ENCODE data around the gene PCMT1. TPM values are rescaled to one million over a fixed set of nuclear protein-coding genes. Genes with fewer than 3 reads are reported as not detected.

PCMT1 gene
- total RNA-seq, 1 donor from 2014 or later: 58.5 TPM

GRCh38 chr6:149771925-149772324 is 22.4 kb downstream of the PCMT1 start:
- DNase-seq (ENCODE audit: low spot score): no peak
- Mint-ChIP-seq H3K27me3 (ENCODE audit: unreplicated experiment) (peaks cover 1% of the 10 kb centered on the region), H3K27ac (ENCODE audit: unreplicated experiment) (no peak overlapping the region), H3K36me3 (ENCODE audit: low read depth, unreplicated experiment) (peaks cover 7% of the 10 kb centered on the region), H3K9me3 (ENCODE audit: unreplicated experiment) (no peaks in the 10 kb centered on the region), H3K4me1 (ENCODE audit: unreplicated experiment) (no peaks in the 10 kb centered on the region), H3K4me3 (ENCODE audit: unreplicated experiment) (no peak overlapping the region)
- no peak for TF ChIP-seq CTCF (IDR thresholded peaks at IDR 0.05; ENCODE audit: unreplicated experiment)

DNA sequence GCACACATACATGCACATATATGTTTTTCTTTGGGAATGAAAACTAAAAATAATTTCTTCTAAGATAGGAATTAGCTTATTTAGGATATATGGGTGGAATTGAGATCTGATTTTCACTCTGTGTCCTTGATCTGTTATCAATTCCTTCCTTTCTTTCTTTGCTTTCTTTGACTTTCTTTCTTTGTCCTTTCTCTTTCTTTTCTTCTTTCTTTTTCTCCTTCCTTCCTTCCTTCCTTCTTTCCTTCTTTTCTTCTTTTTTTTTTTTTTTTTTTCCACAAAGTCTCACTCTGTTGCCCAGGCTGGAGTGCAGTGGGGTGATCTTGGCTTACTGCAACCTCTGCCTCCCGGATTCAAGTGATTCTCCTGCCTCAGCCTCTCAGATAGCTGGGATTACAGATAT is 28.1 kb downstream of the PCMT1 start:
- Mint-ChIP-seq H3K27ac (ENCODE audit: unreplicated experiment) (no peak overlapping the region), H3K4me3 (ENCODE audit: unreplicated experiment) (no peak overlapping the region), H3K4me1 (ENCODE audit: unreplicated experiment) (no peaks in the 10 kb centered on the region), H3K27me3 (ENCODE audit: unreplicated experiment) (no peaks in the 10 kb centered on the region), H3K9me3 (ENCODE audit: unreplicated experiment) (no peaks in the 10 kb centered on the region), H3K36me3 (ENCODE audit: low read depth, unreplicated experiment) (peaks cover 5% of the 10 kb centered on the region)
- no peak for TF ChIP-seq CTCF (IDR thresholded peaks at IDR 0.05; ENCODE audit: unreplicated experiment)
- DNase-seq (ENCODE audit: low spot score): no peak

GRCh38 chr6:149779644-149779963 is 30.1 kb downstream of the PCMT1 start:
- Mint-ChIP-seq H3K4me1 (ENCODE audit: unreplicated experiment) (no peaks in the 10 kb centered on the region), H3K36me3 (ENCODE audit: low read depth, unreplicated experiment) (peaks cover 12% of the 10 kb centered on the region), H3K9me3 (ENCODE audit: unreplicated experiment) (no peaks in the 10 kb centered on the region), H3K4me3 (ENCODE audit: unreplicated experiment) (no peak overlapping the region), H3K27me3 (ENCODE audit: unreplicated experiment) (no peaks in the 10 kb centered on the region), H3K27ac (ENCODE audit: unreplicated experiment) (no peak overlapping the region)
- TF ChIP-seq CTCF (IDR thresholded peaks at IDR 0.05; ENCODE audit: unreplicated experiment): no peak
- DNase-seq (ENCODE audit: low spot score): no peak

GRCh38 chr6:149781715-149782114 is 32.2 kb downstream of the PCMT1 start:
- DNase-seq (ENCODE audit: low spot score): no peak
- Mint-ChIP-seq H3K36me3 (ENCODE audit: low read depth, unreplicated experiment) (peaks cover 12% of the 10 kb centered on the region), H3K9me3 (ENCODE audit: unreplicated experiment) (no peaks in the 10 kb centered on the region), H3K27ac (ENCODE audit: unreplicated experiment) (no peak overlapping the region), H3K4me3 (ENCODE audit: unreplicated experiment) (no peak overlapping the region), H3K4me1 (ENCODE audit: unreplicated experiment) (no peaks in the 10 kb centered on the region), H3K27me3 (ENCODE audit: unreplicated experiment) (no peaks in the 10 kb centered on the region)
- TF ChIP-seq CTCF (IDR thresholded peaks at IDR 0.05; ENCODE audit: unreplicated experiment): no peak

DNA sequence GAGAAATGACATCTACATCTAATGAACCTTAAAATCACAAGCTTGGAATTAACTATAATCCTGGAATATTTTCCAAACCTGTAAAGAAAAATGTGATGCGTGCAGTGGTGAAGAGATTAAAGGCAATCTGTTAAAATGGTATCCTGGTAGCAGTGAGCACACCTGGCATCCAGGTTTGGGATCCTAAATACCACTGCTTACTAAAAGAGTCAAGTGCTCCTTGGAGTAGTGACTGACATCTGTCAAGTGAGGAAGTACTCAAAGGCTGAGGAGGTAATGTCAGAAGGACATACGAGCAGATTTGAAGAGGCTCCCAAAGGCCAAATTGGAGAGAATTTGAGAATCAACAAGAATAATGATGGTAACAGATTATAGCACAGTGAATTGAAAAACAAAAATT is 32.8 kb downstream of the PCMT1 start:
- no peak for TF ChIP-seq CTCF (IDR thresholded peaks at IDR 0.05; ENCODE audit: unreplicated experiment)
- peaks cover 12% of the 10 kb centered on the region for H3K36me3 Mint-ChIP-seq (ENCODE audit: low read depth, unreplicated experiment)
- no peaks in the 10 kb centered on the region for H3K4me1 Mint-ChIP-seq (ENCODE audit: unreplicated experiment)
- H3K27ac Mint-ChIP-seq (ENCODE audit: unreplicated experiment): no peak overlapping the region
- H3K4me3 Mint-ChIP-seq (ENCODE audit: unreplicated experiment): no peak overlapping the region
- H3K9me3 Mint-ChIP-seq (ENCODE audit: unreplicated experiment): no peaks in the 10 kb centered on the region
- H3K27me3 Mint-ChIP-seq (ENCODE audit: unreplicated experiment): no peaks in the 10 kb centered on the region
- no peak for DNase-seq (ENCODE audit: low spot score)

All from endothelial cell (in vitro differentiated cells).